ENCODE data around the gene CEBPZ.
A peak's percentile ranks its signal among the peaks of the same experiment; 100 is the strongest.
"Not testable (repeated sequence)": the region's sequence is repeated elsewhere in the genome, so short reads cannot be mapped to it uniquely, and the experiment has no call there.

Gene CEBPZ, protein sequence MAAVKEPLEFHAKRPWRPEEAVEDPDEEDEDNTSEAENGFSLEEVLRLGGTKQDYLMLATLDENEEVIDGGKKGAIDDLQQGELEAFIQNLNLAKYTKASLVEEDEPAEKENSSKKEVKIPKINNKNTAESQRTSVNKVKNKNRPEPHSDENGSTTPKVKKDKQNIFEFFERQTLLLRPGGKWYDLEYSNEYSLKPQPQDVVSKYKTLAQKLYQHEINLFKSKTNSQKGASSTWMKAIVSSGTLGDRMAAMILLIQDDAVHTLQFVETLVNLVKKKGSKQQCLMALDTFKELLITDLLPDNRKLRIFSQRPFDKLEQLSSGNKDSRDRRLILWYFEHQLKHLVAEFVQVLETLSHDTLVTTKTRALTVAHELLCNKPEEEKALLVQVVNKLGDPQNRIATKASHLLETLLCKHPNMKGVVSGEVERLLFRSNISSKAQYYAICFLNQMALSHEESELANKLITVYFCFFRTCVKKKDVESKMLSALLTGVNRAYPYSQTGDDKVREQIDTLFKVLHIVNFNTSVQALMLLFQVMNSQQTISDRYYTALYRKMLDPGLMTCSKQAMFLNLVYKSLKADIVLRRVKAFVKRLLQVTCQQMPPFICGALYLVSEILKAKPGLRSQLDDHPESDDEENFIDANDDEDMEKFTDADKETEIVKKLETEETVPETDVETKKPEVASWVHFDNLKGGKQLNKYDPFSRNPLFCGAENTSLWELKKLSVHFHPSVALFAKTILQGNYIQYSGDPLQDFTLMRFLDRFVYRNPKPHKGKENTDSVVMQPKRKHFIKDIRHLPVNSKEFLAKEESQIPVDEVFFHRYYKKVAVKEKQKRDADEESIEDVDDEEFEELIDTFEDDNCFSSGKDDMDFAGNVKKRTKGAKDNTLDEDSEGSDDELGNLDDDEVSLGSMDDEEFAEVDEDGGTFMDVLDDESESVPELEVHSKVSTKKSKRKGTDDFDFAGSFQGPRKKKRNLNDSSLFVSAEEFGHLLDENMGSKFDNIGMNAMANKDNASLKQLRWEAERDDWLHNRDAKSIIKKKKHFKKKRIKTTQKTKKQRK

DNA sequence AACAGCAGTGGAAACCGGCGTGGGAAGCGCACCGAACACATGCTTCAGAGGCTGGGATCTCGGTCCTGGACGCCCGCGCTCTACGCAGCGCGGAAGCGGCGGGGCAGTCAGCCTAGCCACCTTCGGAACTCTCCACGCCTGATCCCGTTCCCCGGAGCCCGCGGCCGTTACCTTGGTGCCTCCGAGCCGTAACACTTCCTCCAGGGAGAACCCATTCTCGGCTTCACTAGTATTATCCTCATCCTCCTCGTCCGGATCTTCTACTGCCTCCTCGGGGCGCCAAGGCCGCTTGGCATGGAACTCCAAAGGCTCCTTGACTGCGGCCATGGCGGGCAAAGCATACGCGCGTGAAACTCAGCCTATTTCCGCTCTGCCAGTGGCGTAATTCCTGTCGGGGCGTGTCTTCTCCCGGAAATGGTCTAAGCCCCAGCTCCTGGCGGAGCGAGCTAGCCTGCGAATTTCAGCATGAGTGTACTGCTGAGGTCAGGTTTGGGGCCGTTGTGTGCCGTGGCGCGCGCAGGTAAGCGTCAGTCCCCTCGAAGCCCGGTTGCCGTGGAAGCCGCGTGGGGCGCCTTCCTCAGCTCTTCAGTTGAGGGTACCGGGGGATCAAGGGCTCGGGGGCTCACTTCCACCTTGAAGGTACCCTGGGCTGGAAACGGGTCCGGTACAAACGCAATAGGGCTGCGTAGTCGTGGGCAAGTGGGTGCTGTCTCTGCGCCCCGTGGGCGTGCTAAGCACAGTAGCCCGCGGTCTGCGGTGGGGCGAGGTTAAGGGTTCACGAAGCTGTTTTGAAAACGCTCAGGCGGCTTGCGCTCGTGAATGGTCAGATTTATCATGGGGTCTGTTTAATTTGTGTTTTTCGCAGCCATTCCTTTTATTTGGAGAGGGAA lies at the start of gene CEBPZ, which contains the start of gene NDUFAF7:
Gene CEBPZ, minus strand, starts transcription at position 356 of the 890 bp plus-strand sequence. Its CDS starts 29 bp downstream, at position 327.
Gene NDUFAF7, plus strand, starts transcription at position 418 of the 890 bp plus-strand sequence. Its CDS starts 48 bp downstream, at position 466.
- DNase-seq (ENCODE audit: low spot score), result peak; percentile 97

DNA sequence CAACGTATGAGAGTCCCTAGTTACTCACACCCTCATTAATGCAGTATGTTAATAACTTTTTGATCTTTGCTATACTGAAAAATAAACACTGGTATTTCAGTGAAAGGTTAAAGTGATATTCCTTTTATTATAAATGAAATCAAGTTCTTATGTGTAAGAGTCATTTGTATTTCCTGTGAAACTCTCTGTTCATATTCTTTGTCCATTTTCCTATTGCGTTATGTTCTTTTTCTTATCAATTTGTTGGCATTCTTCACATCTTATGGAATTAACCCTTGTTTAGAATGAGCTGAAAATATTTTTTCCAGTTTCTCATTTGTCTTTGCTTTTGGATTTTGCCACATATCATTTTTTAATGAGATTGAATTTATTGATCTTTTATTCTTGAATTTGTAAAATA lies 44.9 kb upstream of the CEBPZ start:
- DNase-seq (ENCODE audit: low spot score), result no peak

DNA sequence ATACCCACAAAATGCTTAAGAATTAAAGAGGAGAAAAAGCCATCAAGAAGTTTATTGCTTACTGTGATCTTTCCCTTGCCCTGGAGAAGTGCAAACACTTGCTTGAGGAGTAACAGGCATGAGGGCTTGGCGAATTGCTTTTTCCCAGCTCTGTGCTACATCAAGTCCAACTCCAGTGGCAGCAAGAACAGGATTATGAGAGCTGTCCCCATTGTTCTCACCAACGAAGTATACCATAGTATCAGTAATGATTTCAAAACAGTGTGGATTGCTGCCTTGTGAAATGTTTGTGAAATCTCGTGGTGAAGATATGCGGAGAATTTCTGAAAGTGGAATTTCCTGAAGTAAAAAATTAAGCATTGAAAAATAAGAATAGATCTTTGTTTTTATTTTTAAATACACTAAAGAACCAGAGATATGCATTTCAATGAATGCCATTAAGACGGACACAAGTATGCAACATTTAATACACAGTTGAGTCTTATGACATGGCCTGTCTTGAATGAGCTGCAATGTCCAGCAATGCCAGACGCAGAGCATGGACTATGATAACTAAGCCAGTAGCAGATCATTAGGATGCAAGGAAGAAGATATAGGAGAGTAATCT lies 43.1 kb upstream of the CEBPZ start:
- DNase-seq (ENCODE audit: low spot score), result no peak

DNA sequence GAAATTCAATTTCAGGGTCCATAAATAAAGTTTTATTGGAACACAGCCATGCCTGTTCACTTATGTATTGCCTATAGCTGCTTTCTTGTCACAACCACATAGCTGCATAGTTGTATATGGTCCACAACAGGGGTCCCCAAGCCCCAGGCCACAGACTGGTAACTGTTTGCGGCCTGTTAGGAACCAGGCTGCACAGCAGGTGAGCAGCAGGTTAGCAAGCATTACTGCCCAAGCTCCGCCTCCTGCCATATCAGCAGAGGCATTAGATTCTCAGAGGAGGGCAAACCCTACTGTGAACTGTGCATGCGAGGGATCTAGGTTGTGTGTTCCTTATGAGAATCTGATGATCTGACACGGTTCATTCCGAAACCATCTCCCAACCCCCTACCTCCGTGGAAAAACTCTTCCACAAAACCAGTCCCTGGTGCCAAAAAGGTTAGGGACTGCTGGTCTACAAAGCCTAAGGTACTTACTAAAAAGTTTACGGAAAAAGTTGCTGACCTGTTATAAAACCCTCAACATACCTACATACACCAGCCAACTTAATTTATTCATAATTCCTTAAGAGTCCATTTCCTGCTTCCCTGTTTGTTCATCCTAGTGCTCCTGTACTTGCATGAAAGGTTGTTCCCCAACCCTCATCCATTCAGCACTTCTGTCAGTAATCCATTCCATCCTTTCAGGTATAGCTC lies 40.1 kb upstream of the CEBPZ start:
- DNase-seq (ENCODE audit: low spot score), result no peak

DNA sequence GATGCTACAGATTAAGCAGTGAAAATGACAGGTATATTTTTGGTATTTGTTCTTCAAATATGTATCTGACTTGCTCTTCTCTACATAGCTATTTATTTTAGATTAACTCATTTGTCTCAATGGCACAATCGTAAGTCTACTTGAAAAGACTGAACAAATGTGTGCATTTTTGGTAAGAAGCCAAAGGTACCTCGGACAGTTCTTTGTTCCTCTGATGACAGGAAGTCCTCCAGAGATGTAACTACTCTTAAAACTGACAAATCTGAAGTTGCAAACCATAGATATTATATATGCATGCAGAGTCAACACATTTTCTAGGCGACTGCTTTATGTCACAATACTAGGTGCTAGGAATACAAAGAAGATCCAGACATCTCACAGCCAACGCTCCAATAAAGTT lies 36.7 kb upstream of the CEBPZ start:
- no peak for DNase-seq (ENCODE audit: low spot score)

DNA sequence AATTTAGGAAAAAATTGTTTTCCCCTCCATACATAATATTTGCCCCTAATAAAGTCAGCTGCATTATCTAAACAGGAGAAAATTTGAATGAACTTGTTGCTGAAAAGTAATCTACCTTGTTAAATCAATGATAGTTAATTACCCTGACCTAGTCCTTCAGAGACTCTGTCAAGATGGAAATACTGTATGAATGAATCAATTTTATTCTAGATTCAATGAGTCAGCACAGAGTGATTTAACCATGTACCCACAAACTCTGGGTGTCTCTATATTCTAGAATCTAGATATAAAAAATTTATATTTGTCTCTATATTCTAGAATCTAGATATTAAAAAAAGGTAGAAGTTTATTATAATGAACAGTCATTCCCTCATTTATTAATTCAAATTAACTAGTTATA lies 36.3 kb upstream of the CEBPZ start:
- DNase-seq (ENCODE audit: low spot score), result no peak

DNA sequence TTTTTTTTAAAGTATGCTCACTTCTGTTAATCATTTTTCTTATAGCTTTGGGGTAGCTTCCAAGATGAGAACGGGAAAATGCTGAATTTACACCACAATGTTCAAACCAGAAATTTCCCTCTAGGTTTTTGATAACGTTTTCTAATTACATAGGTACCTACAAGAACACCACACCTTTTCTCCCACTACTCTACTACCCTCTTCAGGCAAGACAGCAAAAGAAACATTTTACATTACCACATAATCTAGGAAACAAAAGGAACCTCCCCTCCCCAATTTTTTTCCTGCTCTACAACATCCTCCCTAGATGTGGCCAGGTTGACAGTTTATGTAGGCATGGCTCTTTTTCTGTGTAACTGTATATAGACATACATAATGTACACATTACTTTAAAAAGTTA lies 32.4 kb upstream of the CEBPZ start:
- no peak for DNase-seq (ENCODE audit: low spot score)

DNA sequence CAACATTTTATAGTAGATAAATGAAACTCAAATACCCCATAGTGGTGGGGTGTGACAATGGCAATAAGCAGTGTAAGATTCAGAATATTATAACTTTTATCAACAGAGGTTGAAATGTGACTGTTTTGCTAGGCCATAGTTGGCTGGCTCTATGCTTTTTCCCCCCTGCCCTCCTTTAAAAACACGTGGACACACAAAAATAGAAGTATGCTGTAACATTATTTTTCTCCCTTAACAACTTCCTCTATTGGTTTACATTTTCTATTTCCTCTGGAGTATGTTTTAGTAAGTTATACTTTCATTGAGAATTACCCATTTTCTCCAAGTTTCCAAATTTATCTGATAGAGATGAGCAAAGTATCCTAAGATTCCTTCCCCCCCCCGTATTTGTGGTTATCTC lies 31.1 kb upstream of the CEBPZ start:
- DNase-seq (ENCODE audit: low spot score), result no peak

DNA sequence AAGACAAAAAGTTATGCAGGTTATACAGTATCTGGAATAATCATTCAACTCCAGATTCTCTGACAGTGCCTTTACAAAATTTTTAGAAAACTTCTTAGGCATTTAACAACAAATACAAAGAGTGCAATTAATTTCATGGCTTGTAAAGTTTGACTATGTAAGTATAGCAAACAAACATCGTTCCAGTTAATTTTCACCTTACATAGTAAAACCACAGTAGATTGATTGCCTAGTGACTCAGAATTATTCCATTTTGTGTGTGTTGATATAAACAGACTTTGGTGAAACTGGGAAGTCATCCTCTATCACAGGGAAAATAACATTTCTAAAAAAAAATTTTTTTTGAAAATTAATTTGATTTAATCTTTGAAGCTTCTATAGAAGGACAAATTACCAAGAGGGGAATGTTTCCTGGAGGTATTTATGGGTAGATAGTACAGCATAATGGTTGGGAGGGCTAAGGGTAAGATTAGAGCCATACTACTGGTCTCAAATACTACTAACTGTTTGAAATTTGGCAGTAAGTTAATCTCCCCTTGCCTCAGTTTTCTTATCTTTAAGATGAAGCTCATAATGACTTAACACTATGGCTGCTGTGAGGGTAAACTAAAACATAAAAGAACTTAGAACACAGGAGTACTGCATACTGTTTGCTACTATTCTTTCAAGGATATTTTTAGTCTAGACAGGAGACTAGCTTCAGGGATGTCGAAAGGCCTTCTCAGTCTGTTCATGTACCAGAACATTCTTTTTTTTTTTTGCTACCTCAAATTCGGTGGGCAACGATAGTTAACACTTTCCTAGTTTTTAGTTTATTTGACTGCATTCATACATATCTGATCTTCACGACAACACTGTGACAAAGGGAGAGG lies 19.7 kb upstream of the CEBPZ start:
- no peak for DNase-seq (ENCODE audit: low spot score)

DNA sequence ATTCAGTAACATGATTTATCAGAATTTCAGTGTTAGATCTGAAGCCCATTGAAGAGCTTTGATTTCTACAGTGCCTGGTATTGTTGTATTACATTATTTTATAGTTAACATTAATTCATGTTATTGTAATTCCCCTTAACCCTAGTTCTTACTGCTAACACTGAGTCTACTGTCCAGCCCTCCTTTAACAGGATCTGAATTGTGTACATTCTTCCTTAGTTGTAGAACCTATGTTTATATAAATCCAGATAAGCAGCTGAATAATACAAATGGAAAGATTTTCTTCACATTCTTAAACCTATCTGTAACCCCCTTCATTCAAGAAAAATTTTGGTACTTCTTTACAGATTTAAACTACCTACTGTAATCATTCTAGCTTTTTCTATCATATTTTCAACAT lies 14.8 kb upstream of the CEBPZ start:
- no peak for DNase-seq (ENCODE audit: low spot score)

DNA sequence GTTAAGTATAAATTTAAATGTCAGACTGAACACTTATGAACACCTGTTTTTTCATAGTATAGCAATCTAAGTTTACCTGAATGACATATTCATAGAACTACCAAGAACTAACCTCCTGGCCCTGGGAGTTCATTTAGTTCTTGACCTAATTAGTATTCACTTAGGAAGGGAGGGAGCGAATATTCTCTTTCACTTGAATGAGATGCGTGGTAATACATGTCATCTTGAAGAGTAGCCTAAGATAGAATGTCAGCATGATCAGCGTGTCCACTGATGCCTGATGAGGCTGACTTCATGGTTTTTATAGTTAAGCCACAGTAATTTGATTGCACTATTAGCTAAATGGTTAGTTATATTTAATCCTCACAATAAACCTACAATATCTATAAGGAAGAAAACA lies 13.4 kb upstream of the CEBPZ start:
- no peak for DNase-seq (ENCODE audit: low spot score)

DNA sequence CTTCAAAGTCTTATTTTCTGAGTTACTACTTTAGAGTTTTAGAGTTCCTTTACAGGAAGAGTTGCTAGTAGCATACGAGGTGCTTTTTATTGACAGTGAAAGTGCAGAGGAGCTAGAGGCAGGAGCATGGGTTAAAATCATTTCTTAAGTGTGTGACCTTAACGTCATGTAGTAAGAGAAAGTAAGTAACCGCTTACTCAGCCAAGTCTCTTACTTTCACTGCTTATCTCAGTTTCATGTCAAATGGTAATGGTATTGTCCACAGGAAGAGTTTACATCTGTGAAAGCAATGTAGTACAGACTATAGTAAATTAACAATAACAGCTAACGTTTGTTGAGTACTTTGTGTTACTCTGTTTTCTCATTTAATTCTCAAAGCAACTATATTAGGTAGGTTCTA lies 12.6 kb upstream of the CEBPZ start:
- no peak for DNase-seq (ENCODE audit: low spot score)

DNA sequence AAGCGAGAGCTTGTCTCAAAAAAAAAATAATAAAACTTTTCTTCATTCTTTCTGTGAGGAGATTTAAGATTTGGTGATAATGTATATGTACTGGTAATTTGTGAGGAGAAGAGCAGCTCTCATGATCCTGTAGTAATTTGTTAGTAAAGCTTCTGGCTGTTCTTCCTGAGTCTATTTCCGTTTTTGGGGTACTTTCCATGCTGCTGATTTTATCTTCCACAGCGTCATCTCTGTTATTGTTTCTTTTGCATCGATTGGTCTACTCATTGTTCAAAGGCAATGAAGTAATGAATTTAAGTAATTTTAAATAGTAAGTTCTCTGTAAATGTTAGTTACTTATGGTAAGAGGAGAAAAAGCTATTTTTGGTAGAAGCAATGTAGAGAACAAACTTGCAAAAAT lies 12.0 kb upstream of the CEBPZ start:
- DNase-seq (ENCODE audit: low spot score), result no peak

DNA sequence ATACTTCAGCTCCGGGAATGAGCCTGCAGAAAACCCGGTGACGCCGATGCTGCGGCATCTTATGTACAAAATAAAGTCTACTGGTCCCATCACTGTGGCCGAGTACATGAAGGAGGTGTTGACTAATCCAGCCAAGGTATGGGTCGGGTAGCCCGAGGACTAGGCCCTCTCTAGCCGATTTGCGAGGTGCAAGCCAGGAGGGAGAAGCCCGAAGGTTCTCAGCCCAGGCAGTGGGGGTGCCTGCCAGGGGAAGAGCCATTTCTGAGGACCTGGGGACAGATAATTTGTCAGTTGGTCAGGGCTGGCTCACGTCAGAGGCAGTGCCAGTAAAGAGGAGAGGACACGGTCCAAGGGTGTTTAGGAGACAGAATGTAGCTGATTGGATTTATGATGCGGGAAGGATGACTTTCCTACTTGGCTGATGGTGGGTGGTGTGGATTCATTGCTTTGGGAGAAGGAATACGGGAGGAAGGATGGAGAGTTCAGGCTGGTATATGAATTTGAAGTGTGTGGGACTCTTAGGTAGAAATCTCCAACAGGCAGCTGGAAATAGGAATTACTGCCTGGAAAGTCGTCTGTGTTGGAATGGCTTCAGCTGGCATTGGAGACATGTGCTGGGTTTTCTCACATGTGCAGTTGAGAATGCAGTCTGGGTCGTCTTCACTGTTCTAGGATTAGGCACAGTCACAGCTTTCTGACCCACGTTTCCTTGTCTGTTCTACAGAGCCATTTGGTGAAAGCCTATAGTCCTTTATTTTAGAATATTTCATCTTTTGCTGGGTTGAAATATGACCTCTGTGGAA lies 936 bp upstream of the CEBPZ start:
- peak; percentile 35 for DNase-seq (ENCODE audit: low spot score)

DNA sequence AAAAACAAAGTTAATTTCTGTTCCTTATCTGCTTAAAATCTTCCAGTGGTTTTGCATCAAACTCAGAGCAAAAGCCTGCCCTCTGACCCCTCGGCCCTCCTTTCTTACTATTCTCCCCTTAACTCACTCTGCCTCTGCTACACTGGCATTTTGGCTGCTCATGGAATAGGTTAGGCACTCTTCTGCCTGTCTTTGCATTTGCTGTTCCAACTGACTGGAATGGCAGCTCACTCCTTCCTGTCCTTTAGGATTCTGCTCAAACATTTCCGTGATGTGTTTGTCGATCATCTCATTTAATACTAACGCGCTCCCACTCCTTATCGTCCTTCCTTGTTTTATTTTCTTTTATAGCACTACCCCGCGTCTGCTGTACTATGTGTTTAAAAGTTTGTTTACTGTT lies 815 bp downstream of the CEBPZ start:
- peak; percentile 32 for DNase-seq (ENCODE audit: low spot score)

DNA sequence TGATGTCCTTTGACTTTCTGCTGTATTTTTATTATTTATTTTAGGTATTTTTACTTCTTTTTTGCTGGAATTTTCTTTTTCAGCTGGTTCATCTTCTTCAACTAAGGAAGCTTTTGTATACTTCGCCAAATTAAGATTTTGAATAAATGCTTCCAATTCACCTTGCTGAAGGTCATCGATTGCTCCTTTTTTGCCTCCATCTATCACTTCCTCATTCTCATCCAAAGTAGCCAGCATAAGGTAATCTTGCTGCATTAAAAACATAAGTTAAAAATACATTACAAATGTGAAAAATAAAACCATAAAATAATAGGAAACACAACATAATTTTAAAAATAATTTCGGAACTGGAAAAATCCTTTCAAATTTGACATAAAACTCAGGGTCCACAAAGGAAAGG lies 2.6 kb downstream of the CEBPZ start:
- no peak for DNase-seq (ENCODE audit: low spot score)

DNA sequence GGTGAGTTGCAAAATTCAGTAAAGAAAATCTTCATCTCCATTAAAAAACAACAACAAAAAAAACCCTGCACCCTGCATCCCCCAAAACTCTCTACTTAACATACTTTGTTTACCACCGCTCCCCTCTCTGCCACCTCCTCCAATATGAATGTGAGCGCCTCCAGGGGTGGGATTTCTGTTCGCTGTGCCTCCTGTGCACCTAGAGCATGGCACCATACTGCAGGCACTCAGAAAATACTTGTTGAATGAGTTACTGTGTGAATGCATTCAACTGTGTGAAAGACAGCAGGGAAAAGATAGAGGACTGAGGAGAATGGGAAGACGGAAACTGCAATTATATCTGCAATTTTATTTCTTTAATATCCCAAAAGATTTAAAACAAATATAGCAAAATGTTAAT lies 4.5 kb downstream of the CEBPZ start:
- no peak for DNase-seq (ENCODE audit: low spot score)

DNA sequence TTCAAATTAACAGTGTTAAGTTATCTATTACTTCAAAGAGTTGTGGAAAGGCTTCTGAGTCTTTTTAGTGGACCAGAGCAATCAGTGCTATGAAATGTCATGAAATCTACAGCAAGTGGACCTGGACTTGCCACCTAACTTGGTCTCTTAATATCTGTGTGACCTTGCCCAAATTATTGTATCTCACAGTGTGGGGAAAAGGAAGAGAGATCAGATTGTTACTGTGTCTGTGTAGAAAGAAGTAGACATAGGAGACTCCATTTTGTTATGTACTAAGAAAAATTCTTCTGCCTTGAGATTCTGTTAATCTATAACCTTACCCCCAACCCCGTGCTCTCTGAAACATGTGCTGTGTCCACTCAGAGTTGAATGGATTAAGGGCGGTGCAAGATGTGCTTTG lies 6.3 kb downstream of the CEBPZ start:
- DNase-seq (ENCODE audit: low spot score), result not testable (repeated sequence)

DNA sequence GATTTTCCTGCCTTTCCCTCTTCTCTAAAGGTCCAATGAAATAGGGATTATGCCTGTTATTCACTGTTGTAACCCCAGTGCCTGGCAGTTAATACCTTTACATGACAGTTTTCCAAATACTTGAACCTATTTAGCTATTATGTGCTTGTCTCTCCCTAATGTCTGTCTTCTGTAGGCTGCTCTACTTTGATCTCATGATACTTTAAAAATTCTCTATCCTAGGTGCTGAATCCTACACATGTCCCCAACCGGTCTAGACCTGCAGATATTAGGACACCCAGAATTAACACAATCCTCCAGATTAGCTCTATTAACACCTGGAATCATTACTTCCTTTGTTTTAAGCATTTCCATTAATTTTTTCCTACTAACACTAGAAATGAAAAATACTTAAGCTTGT lies 7.3 kb downstream of the CEBPZ start:
- no peak for DNase-seq (ENCODE audit: low spot score)
